Activated T-helper 9 cell treated with anti-CD3 and anti-CD28 coated beads, Interleukin-2, amount 50 U/mL, for 16 hours (primary cell): ENCODE results near the gene GLI1.
A peak's percentile ranks its signal among the peaks of the same experiment; 100 is the strongest.

Experiments used
- DNase-seq: peaks from one replicate; pipeline ENCODE4 v3.0.0-alpha.2; 2020; ENCODE audit warnings: low read depth

GLI1 gene

DNA sequence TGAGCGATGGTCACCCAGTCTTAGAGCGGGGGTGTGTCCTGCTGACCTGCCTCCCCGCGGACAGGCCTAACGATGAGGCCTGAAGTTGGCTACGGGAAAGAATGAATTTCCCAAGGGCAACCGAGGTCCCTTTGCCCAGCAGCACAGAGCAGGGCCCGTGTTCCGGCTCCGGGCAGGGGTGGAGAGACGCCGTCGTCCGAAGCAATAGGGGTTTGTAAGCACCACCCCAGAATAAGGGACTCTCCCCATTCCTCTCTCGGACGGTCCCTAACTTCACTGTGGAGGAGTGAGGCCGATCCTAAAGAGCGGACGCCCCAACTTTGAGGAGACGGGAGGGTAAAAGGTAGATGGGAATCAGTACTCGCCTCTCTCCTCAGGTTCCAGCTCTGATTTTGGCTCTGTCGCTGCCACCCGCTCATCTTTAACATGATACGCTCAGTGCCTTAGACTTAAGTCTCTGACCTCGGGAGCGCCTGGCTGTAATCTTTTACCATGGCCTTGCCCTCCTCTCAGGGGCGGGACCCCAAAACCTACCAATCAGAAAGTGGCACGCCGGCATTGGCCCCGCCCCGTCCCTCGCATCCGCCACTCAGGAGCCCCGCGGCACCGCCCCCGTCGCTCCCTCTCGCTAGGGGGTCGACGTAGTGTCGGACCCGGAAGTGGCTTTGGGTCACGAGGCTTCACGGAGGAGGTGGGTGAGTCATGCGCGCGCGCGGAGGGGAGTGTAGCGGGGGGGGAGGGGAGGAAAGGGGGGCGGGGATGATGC is 60.7 kb downstream of the GLI1 start, which contains the start of gene DDIT3:
Gene DDIT3 (minus strand): TSS at position 462 of the 766 bp plus-strand sequence. CDS start 3,108 bp downstream, outside the sequence.
- DNase-seq: peak; percentile 100

DNA sequence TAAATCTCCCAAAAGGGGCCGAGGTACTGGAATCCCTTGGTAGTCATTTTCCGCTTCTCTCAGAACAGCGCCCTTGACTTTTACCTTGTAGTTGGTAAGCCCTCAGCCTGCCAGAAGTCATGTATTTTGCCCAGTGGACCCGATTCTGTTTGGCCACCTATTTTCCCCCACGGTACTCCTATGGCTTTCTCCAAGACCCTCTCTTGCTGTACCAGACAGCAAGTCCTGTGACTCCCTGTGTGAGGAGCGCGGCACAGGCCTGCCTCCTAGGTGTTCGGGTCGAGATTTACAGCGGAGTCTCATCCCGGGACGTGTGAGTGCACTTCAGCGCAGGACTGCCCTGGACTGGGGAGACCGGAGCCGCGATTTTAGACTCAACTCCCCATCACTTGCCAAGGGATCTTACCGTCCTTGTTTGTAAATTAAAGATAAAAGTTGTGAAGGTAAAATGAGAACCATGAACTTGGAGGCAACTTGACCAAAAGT is 62.0 kb downstream of the GLI1 start:
- DNase-seq: no peak
